ENCODE measurements around the gene FGG. TPM values are rescaled to one million over a fixed set of nuclear protein-coding genes. Genes with fewer than 3 reads are reported as not detected.

Gene FGG
- total RNA-seq (not detected), polyA plus RNA-seq (not detected), total RNA-seq (0 to 0.17 (median 0) reads per million in 6 experiments)

DNA sequence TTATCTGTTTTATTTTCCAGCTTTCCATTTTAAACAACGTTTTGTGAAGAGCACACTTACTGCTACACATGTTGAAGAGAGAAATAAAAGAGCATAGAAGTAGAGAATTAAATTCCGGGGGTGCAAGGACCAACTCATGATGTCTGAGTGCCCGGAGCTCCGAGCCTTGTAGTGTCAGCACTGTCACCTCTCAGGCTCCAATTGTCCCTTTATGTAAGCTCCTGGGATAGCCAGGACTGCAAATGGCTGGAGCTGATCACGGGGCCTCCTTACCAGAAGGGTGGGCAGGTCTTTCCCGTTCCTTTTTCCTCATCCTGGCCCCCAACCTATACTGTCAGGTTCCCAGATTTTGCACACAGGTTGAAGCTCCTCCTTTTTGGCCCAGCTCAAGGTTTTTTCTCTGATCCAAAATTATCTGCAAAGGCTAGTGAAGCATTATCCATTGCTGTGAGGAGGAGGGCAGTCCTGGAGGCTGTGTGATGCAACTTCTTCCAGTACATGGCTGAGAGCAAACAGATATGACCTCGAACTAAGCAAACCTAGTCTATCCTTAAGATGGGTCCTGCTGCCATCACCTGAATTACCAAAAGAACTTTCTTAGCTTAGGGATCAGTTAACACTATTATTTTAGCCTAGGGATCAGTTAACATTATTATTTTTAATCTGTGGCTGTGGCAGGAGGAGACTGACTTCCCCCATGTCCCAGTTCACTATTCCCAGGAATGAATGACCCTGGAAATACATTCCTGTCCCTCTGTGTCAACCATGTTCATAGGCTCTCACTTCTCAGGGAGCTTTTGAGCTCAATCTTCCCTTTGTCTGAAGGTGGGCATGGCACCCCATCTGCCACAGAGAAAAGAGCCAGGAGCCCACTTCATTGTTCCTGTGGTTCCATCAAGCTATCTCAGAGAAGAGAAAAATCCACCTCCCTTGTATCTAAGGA, at the start of gene FGG:
FGG (minus strand) TSS at position 185 of the 943 bp plus-strand sequence; CDS start at position 138, 47 bp downstream.
- H3K27me3 Mint-ChIP-seq, result peaks cover 9 to 21% (median 13%) of the 10 kb centered on the region in 5 donors
- ATAC-seq (no peak), DNase-seq (no peak)
- H3K36me3 Mint-ChIP-seq, result no peaks in the 10 kb centered on the region
- H3K27ac Mint-ChIP-seq, result no peak within 1 kb of the TSS
- no peak within 1 kb of the TSS for H3K4me3 Mint-ChIP-seq
- no peaks in the 10 kb centered on the region for H3K9me3 Mint-ChIP-seq
- H3K4me1 Mint-ChIP-seq, result peaks cover 0 to 14% (median 5%) of the 10 kb centered on the region in 4 donors
- POLR2A ChIA-PET, result no interaction called here

DNA sequence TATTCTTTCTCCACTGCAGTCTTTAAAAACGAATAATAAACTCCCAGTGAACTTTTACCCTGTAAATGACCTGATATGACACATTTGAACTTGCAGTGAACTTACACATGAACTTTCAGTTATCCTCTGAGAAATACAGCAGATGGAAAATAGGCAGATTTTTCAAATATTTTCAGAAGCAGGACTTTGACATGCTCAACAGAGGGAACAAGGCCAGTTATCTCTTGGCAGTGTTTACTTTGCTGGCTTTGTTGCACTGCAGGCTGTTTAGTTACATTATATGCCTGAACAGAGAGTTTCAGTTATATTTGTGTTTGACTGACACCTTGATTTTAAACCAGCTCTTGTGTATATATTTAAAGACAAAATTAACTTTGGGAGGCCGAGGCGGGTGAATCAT, 47.6 kb upstream of the FGG start:
- POLR2A ChIA-PET, result no interaction called here
- no peaks in the 10 kb centered on the region for H3K36me3 Mint-ChIP-seq
- H3K9me3 Mint-ChIP-seq, result peaks cover 0 to 7% (median 0%) of the 10 kb centered on the region in 9 donors
- no peak for ATAC-seq
- H3K27ac Mint-ChIP-seq, result no peak overlapping the region
- H3K4me1 Mint-ChIP-seq, result no peaks in the 10 kb centered on the region
- DNase-seq, result no peak
- no peak overlapping the region for H3K4me3 Mint-ChIP-seq
- H3K27me3 Mint-ChIP-seq, result peaks cover 1 to 20% (median 12%) of the 10 kb centered on the region in 5 donors

GRCh38 chr4:154658680-154659405, 46.4 kb upstream of the FGG start:
- Mint-ChIP-seq H3K36me3 (no peaks in the 10 kb centered on the region), H3K27ac (no peak overlapping the region), H3K9me3 (peaks cover 0 to 7% (median 0%) of the 10 kb centered on the region in 9 donors), H3K4me3 (no peak overlapping the region), H3K4me1 (no peaks in the 10 kb centered on the region), H3K27me3 (peaks cover 0 to 23% (median 16%) of the 10 kb centered on the region in 5 donors)
- POLR2A ChIA-PET, result no interaction called here
- DNase-seq (no peak), ATAC-seq (no peak)

GRCh38 chr4:154643493-154643892, 31.0 kb upstream of the FGG start:
- ATAC-seq, result no peak
- H3K4me3 Mint-ChIP-seq, result no peak overlapping the region
- DNase-seq, result no peak
- POLR2A ChIA-PET, result no interaction called here
- no peaks in the 10 kb centered on the region for H3K36me3 Mint-ChIP-seq
- no peaks in the 10 kb centered on the region for H3K4me1 Mint-ChIP-seq
- no peak overlapping the region for H3K27ac Mint-ChIP-seq
- H3K9me3 Mint-ChIP-seq, result no peaks in the 10 kb centered on the region
- peaks cover 13 to 31% (median 23%) of the 10 kb centered on the region in 5 donors for H3K27me3 Mint-ChIP-seq

- H3K27me3 Mint-ChIP-seq, result peaks cover 8 to 30% (median 18%) of the 10 kb centered on the region in 5 donors
- H3K4me1 Mint-ChIP-seq, result peaks cover 0 to 2% (median 0%) of the 10 kb centered on the region in 4 donors
- no peaks in the 10 kb centered on the region for H3K9me3 Mint-ChIP-seq
- H3K27ac Mint-ChIP-seq, result no peak overlapping the region
- no peaks in the 10 kb centered on the region for H3K36me3 Mint-ChIP-seq
- POLR2A ChIA-PET, result no interaction called here
- no peak for ATAC-seq
- DNase-seq, result no peak
- no peak overlapping the region for H3K4me3 Mint-ChIP-seq
Measured at GRCh38 chr4:154642373-154643009, 30.0 kb upstream of the FGG start.

DNA sequence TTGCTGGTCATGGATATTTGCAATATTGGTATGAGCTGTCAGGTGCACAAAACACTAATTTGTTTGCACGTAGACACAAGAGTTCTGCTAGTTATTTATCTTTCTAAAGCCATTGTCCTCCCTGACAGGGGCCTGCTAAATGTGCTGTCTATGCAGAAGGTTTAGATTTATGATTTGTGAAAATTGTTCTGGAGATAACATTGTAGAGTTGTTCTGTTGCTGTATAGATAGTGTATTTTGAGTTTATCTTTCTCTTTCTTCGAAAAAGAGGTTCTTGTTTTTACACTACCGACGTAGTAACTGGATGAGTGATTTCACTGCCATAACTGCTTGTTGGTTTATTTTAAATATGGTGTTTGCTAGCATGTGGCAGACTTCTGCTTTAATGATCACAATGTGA, 28.5 kb upstream of the FGG start:
- Mint-ChIP-seq H3K9me3 (peaks cover 0 to 4% (median 0%) of the 10 kb centered on the region in 9 donors), H3K36me3 (peaks cover 0 to 2% (median 0%) of the 10 kb centered on the region in 3 donors), H3K27ac (no peak overlapping the region), H3K4me1 (peaks cover 0 to 4% (median 0%) of the 10 kb centered on the region in 4 donors), H3K4me3 (no peak overlapping the region), H3K27me3 (peaks cover 8 to 29% (median 12%) of the 10 kb centered on the region in 5 donors)
- ATAC-seq, result no peak
- POLR2A ChIA-PET, result no interaction called here
- DNase-seq, result no peak

DNA sequence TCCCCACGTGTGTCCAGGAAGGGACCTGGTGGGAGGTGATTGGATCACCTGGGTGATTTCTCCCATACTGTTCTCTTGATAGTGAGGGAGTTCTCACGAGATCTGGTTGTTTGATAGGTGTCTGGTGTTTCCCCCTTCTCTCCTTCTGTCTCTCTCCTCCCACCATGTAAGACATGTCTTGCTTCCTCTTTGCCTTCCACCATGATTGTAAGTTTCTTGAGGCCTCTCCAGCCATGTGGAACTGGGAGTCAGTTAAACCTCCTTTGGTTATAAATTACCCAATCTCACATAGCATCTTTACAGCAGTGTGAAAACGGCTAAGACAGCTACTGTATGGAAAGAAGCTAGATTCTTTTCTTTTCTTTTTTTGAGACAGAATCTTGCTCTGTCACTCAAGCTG, 21.6 kb upstream of the FGG start:
- peaks cover 18 to 37% (median 22%) of the 10 kb centered on the region in 5 donors for H3K27me3 Mint-ChIP-seq
- POLR2A ChIA-PET, result no interaction called here
- DNase-seq (no peak), ATAC-seq (no peak)
- H3K27ac Mint-ChIP-seq, result no peak overlapping the region
- peaks cover 0 to 4% (median 0%) of the 10 kb centered on the region in 4 donors for H3K4me1 Mint-ChIP-seq
- H3K4me3 Mint-ChIP-seq, result no peak overlapping the region
- H3K36me3 Mint-ChIP-seq, result peaks cover 0 to 2% (median 0%) of the 10 kb centered on the region in 3 donors
- peaks cover 0 to 4% (median 0%) of the 10 kb centered on the region in 9 donors for H3K9me3 Mint-ChIP-seq

GRCh38 chr4:154631828-154632227, 19.4 kb upstream of the FGG start:
- POLR2A ChIA-PET, result no interaction called here
- Mint-ChIP-seq H3K9me3 (peaks cover 0 to 4% (median 0%) of the 10 kb centered on the region in 9 donors), H3K4me3 (no peak overlapping the region), H3K27ac (no peak overlapping the region), H3K36me3 (no peaks in the 10 kb centered on the region), H3K27me3 (peaks cover 11 to 30% (median 16%) of the 10 kb centered on the region in 5 donors), H3K4me1 (no peaks in the 10 kb centered on the region)
- DNase-seq, result no peak
- no peak for ATAC-seq

DNA sequence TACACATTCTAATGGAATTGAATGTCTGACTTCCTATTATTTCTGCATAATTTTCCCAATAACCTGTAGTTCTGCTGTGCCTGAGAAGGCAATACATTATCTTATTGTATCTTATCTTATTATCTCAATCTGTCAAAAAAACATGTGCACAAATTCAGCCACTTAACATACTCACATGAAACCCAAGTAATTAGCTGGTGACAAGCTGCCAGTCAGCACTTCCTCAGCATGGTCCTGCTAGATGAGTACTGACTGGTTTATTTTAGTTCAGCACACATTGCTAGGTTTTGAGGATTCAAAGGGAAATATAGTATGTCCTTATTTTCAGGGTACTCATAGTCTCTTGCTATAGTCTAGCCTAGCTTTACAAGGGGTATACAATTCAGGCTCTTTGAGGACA, 17.9 kb upstream of the FGG start:
- no peak for ATAC-seq
- no peaks in the 10 kb centered on the region for H3K9me3 Mint-ChIP-seq
- POLR2A ChIA-PET, result no interaction called here
- no peak overlapping the region for H3K4me3 Mint-ChIP-seq
- peaks cover 0 to 2% (median under 1%) of the 10 kb centered on the region in 4 donors for H3K4me1 Mint-ChIP-seq
- no peaks in the 10 kb centered on the region for H3K36me3 Mint-ChIP-seq
- peaks cover 15 to 37% (median 21%) of the 10 kb centered on the region in 5 donors for H3K27me3 Mint-ChIP-seq
- no peak for DNase-seq
- no peak overlapping the region for H3K27ac Mint-ChIP-seq

GRCh38 chr4:154626793-154627484, 14.5 kb upstream of the FGG start:
- ATAC-seq (peak; percentile 71 to 92), DNase-seq (peak in 8 of 10 donors; percentile 4 to 26 (median 14))
- H3K4me1 Mint-ChIP-seq, result peaks cover 0 to 2% (median under 1%) of the 10 kb centered on the region in 4 donors
- H3K36me3 Mint-ChIP-seq, result no peaks in the 10 kb centered on the region
- no peaks in the 10 kb centered on the region for H3K9me3 Mint-ChIP-seq
- peaks cover 10 to 24% (median 13%) of the 10 kb centered on the region in 5 donors for H3K27me3 Mint-ChIP-seq
- H3K4me3 Mint-ChIP-seq, result peak overlapping the region in 3 of 10 donors; percentile 6 to 40 (median 10)
- H3K27ac Mint-ChIP-seq, result no peak overlapping the region
- POLR2A ChIA-PET, result interaction anchor here (1.2 kb wide), 1 partner anchor 75 kb away, joined by 3 read pairs; no protein-coding TSS in a partner anchor

DNA sequence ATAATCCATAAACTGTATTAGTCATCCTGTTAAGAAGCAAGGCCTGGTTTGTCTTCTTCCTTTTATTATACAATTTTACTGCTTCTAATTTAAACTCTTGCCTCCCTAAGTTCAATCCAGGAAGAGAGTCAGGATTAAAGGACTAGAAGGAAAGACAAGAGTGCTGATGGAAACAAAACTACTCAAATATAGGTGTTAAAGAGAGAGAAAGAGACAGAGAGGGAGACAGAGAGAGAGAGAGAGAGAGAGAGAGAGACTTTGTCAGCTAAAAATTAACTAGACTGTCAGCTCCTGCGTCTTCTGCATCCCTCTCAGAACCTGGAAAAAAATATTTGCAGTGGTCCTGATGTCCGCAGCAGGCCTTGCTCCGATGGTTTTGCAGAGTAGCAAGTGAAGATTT, 13.5 kb upstream of the FGG start:
- DNase-seq, result no peak
- peaks cover 0 to 1% (median 0%) of the 10 kb centered on the region in 9 donors for H3K9me3 Mint-ChIP-seq
- H3K4me1 Mint-ChIP-seq, result peaks cover 0 to 2% (median under 1%) of the 10 kb centered on the region in 4 donors
- no peak for ATAC-seq
- peak overlapping the region in 1 of 10 donors; percentile 85 for H3K27ac Mint-ChIP-seq
- POLR2A ChIA-PET, result interaction anchor here (1.2 kb wide), 1 partner anchor 74 kb away, joined by 3 read pairs; no protein-coding TSS in a partner anchor
- peak overlapping the region in 5 of 10 donors; percentile 2 to 53 (median 30) for H3K4me3 Mint-ChIP-seq
- H3K27me3 Mint-ChIP-seq, result peaks cover 10 to 17% (median 14%) of the 10 kb centered on the region in 5 donors
- H3K36me3 Mint-ChIP-seq, result no peaks in the 10 kb centered on the region

- peaks cover 0 to 1% (median 0%) of the 10 kb centered on the region in 9 donors for H3K9me3 Mint-ChIP-seq
- H3K4me3 Mint-ChIP-seq, result no peak overlapping the region
- POLR2A ChIA-PET, result no interaction called here
Measured at GRCh38 chr4:154623995-154624394, 11.5 kb upstream of the FGG start.

More at GRCh38 chr4:154623995-154624394, 11.5 kb upstream of the FGG start:
- no peak overlapping the region for H3K27ac Mint-ChIP-seq
- H3K36me3 Mint-ChIP-seq, result no peaks in the 10 kb centered on the region
- peaks cover 9 to 13% (median 10%) of the 10 kb centered on the region in 5 donors for H3K27me3 Mint-ChIP-seq
- no peak for DNase-seq
- ATAC-seq, result no peak
- H3K4me1 Mint-ChIP-seq, result peaks cover 0 to 2% (median under 1%) of the 10 kb centered on the region in 4 donors

All from naive thymus-derived CD8-positive, alpha-beta T cell (primary cell).